HEK293T (cell line): Measurements from ENCODE around the gene MOV10L1.

Source experiments
- ARNT ChIP-seq: fragments of 450-650 bp; IDR thresholded peaks from 2 replicates; pipeline ENCODE4 v1.6.1; 2017; ENCODE audit warnings: mild to moderate bottlenecking
- LEF1 ChIP-seq: fragments of 450-650 bp; IDR thresholded peaks from 2 replicates; pipeline ENCODE4 v1.6.1; 2017; ENCODE audit warnings: mild to moderate bottlenecking, borderline replicate concordance
- PKNOX1 ChIP-seq: fragments of 450-650 bp; IDR thresholded peaks from 2 replicates; pipeline ENCODE4 v1.6.1; 2016
- SP1 ChIP-seq: fragments of 450-650 bp; IDR thresholded peaks from 2 replicates; pipeline ENCODE4 v1.6.1; 2017

GRCh38 chr22:50139843-50140415 lies 50.1 kb downstream of the MOV10L1 start:
- TF ChIP-seq LEF1 (no peak), ARNT (no peak), PKNOX1 (peak; percentile 78), SP1 (no peak)
